GM12872 (cell line): ENCODE results near the gene ALDH1A1.

Experiments used
- CTCF ChIP-seq: IDR thresholded peaks from 3 replicates; pipeline ENCODE4 v1.5.1; 2011; ENCODE audit warnings: low read depth, mild to moderate bottlenecking, low read length, moderate library complexity; ENCODE audit not compliant: insufficient read depth

Gene ALDH1A1

GRCh38 chr9:72913382-72914009, 39.4 kb downstream of the ALDH1A1 start:
- TF ChIP-seq CTCF: no peak

DNA sequence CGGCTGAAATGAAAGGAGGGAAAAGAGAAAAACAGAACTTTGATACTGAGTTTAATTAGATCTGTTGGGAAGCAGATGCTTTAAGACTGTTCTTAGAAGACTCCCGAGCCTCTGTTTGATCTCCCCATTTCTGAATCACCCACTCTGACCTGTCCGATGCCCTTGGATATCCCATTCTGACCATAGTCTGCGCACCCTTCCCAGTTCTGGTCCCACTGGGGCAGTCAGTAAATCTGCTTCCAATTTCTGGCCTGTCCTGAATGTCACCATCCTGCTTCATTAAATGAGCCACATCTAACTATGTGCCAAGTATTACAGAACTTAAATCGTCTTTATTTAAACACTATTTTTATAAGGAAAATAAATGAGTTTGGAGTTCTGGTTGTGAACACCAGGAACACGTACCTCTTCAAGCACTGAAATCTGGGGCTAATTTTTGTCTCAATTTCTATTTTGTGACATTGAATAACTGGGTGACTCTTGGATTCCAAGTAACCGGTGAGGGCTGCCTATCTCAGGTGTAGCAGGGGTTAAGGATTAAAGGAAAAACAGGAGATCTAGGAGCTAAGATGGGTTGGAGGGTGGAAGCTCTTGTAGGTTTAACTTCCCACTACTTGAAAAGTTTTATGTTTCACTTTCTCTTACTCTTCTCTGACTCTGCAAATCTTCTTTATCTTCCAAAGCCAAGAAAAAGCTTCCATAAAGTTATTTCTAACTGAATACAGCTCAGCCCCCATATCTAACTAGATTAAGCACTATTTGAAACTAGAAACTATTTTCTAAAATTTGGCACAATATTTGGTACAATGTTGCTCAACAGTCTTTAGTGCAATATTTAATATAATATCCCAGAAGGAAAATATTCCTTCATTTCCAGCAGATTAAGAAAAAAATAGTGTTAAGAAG, 40.1 kb downstream of the ALDH1A1 start:
- TF ChIP-seq CTCF: no peak

DNA sequence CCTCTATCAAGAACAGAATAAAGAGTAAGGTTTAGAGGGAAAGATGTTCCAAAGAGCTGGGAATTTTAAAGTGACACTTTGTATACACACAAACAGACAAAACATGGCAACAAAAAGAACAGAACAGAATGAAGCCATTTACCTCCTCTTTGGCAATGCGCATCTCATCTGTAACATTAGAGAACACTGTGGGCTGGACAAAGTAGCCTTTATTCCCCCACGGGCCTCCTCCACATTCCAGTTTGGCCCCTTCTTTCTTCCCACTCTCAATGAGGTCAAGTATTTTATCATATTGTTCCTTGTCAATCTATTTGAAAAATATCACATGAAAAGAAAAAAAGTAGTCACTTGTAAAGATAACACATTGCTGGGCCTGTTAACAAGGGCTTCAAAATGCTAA, 41.0 kb downstream of the ALDH1A1 start:
- no peak for TF ChIP-seq CTCF

DNA sequence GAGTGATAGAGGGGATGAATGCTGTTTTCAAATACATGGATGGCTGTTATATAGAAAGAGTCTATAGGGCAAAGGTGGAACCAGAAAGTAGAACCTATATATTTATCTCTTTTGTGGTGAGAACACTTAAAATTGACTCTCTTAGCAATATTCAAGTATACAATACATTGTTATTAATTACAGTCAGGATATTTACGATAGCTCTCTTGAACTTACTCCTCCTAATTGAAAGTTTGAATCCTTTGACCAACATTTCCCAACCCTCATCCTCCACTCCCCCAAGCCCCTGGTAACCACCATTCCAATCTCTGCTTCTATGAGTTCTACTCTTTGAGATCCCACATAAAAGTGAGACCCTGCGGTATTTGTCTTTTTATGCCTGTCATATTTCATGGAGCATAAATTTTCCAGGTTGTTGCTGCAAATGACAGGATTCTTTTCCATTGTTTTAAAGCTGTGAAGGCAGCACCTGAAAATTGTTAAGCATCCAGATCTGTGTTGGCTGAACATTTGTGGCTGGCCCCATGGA, 41.5 kb downstream of the ALDH1A1 start:
- TF ChIP-seq CTCF: no peak

DNA sequence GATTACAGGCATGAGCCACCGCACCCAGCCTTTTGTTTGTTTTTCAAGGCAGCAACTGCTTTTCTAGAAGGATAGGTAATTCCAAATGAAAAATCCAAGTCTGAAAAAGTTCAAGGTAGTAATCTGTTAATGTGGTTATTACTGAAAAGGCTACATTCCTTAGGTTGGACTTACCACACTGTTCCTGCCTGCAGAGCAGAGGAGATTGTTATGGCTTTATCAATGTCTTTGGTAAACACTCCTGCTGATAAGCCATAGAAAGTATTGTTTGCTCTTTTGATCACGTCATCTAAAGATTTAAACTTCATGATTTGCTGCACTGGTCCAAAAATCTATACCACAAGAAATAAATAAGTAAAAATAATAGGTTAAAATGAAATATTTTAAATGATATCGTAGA, 43.4 kb downstream of the ALDH1A1 start:
- TF ChIP-seq CTCF: no peak

DNA sequence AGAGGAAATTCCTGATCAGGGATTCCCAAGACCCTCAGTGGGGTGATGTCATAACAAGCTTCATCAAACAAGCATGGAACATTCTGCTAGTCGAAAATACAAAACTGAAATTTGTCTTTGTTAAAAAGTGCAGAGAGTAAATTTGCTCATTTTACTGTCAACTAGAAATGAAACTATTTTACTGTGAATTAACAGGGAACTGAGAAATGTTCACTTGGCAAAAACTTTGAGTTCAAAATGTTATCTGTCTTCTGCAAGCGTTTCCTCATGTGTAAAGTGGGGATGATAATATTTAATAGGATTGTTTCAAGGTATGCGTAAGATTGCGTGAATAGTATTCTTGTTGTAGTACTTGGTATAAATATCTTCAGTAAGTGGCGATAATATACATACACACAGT, 45.4 kb downstream of the ALDH1A1 start:
- TF ChIP-seq CTCF: no peak

DNA sequence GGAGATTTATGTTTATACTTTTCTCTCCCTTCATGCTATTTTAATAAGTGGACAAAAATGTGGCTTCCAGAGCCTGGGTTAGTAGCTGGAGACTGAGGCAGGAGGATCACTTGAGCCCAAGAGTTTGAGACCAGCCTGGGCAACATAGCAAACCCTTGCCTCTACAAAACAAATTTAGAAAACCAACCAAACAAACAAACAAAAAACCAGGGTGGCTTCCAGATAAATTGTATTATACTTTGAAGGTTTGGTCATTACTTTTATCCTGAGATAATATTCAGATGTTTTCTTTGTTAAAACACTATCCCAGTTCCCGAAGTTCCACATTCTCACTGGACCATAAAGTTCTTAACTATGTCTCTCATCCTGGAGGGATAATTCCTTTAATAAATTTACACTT, 46.0 kb downstream of the ALDH1A1 start:
- no peak for TF ChIP-seq CTCF
